ENCODE measurements around the gene HMX3. TPM values are rescaled to one million over a fixed set of nuclear protein-coding genes. Genes with fewer than 3 reads are reported as not detected.
"Not testable (repeated sequence)": the region's sequence is repeated elsewhere in the genome, so short reads cannot be mapped to it uniquely, and the experiment has no call there.

HMX3 gene
- total RNA-seq, 1 donor from 2014 or later = not detected

GRCh38 chr10:123175389-123176387, 39.9 kb downstream of the HMX3 start:
- no peak for DNase-seq (ENCODE audit: low read depth)

- DNase-seq (ENCODE audit: low read depth) = not testable (repeated sequence)
These were observed 42.6 kb downstream of the HMX3 start for GRCh38 chr10:123178390-123178789.

- peak; percentile 45 for DNase-seq (ENCODE audit: low read depth)
These were observed 44.6 kb downstream of the HMX3 start for GRCh38 chr10:123180101-123181090.

GRCh38 chr10:123183724-123184123, 48.0 kb downstream of the HMX3 start:
- no peak for DNase-seq (ENCODE audit: low read depth)

GRCh38 chr10:123187781-123188180, 52.0 kb downstream of the HMX3 start:
- no peak for DNase-seq (ENCODE audit: low read depth)

Other genes with a start within 250 kb of the HMX3 start
- not detected in 2 replicates for gene FAM24A, start 225.4 kb upstream of the HMX3 start, total RNA-seq
- gene C10orf88, start 181.7 kb upstream of the HMX3 start, total RNA-seq = 8.9 and 11.0 TPM in 2 replicates
- gene PSTK, start 155.6 kb upstream of the HMX3 start, total RNA-seq = 6.4 and 10.4 TPM in 2 replicates
- gene IKZF5, start 127.2 kb upstream of the HMX3 start, total RNA-seq = 3.3 and 5.3 TPM in 2 replicates
- 4.2 and 11.0 TPM in 2 replicates for gene ACADSB, start 127.0 kb upstream of the HMX3 start, total RNA-seq
- gene HMX2, start 12.2 kb downstream of the HMX3 start, total RNA-seq = not detected in 2 replicates
- gene BUB3, start 18.4 kb downstream of the HMX3 start, total RNA-seq = 113 and 166 TPM in 2 replicates

All from renal cortical epithelial cell (primary cell).